GM12878 (cell line): Measurements from ENCODE around the gene WFS1.

ENCODE experiments used
- CEBPB ChIP-seq, 2 experiments: fragments of 150-350 bp in 1 of 2; IDR thresholded peaks; 2 replicates each; pipeline ENCODE4 v1.6.1; 2012 to 2014; ENCODE audit warnings: low read depth in 2 of 2, low read length in 2 of 2, borderline replicate concordance in 1 of 2, inconsistent platforms in 1 of 2
- CHD1 ChIP-seq: IDR thresholded peaks from 2 replicates; pipeline ENCODE4 v1.6.1; 2012; ENCODE audit warnings: low read depth, low read length, improper control_type of control experiment
- HCFC1 ChIP-seq: fragments of 150-350 bp; IDR thresholded peaks from 2 replicates; pipeline ENCODE4 v1.6.1; 2014; ENCODE audit warnings: low read length
- HDGF ChIP-seq: fragments of 450-650 bp; IDR thresholded peaks from 2 replicates; pipeline ENCODE4 v1.6.1; 2016; ENCODE audit warnings: antibody characterized with exemption
- JUNB ChIP-seq: IDR thresholded peaks from 2 replicates; pipeline ENCODE4 v1.6.1; 2016; ENCODE audit warnings: antibody characterized with exemption, mild to moderate bottlenecking
- RCOR1 ChIP-seq: conservative IDR thresholded peaks from 2 replicates; pipeline ENCODE4 v1.6.1; 2012; ENCODE audit warnings: low read depth, low read length, improper control_type of control experiment
- TF ChIP-seq, protein P1 (sequence below), 3 experiments: IDR thresholded peaks in 2 of 3; conservative IDR thresholded peaks in 1 of 3; 2 replicates each; pipeline ENCODE4 v1.5.1; 2011; ENCODE audit warnings: low read depth in 3 of 3, low read length in 3 of 3, mild to moderate bottlenecking in 3 of 3, control low read depth in 2 of 3, moderate library complexity in 2 of 3, inconsistent platforms in 1 of 3, mixed read lengths in 1 of 3; ENCODE audit not compliant: control insufficient read depth in 2 of 3, insufficient read depth in 1 of 3; ENCODE audit errors: extremely low read depth in 1 of 3

GRCh38 chr4:6320663-6321062, 51.0 kb downstream of the WFS1 start:
- TF ChIP-seq HCFC1: no peak
- no peak for TF ChIP-seq CHD1
- TF ChIP-seq, protein P1, sequence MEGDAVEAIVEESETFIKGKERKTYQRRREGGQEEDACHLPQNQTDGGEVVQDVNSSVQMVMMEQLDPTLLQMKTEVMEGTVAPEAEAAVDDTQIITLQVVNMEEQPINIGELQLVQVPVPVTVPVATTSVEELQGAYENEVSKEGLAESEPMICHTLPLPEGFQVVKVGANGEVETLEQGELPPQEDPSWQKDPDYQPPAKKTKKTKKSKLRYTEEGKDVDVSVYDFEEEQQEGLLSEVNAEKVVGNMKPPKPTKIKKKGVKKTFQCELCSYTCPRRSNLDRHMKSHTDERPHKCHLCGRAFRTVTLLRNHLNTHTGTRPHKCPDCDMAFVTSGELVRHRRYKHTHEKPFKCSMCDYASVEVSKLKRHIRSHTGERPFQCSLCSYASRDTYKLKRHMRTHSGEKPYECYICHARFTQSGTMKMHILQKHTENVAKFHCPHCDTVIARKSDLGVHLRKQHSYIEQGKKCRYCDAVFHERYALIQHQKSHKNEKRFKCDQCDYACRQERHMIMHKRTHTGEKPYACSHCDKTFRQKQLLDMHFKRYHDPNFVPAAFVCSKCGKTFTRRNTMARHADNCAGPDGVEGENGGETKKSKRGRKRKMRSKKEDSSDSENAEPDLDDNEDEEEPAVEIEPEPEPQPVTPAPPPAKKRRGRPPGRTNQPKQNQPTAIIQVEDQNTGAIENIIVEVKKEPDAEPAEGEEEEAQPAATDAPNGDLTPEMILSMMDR (IDR thresholded peaks at IDR 0.05 in 2 of 3, conservative IDR thresholded peaks at IDR 0.05 in 1 of 3; ENCODE audit: control insufficient read depth in 2 of 3, extremely low read depth in 1 of 3, insufficient read depth in 1 of 3, low read depth in 3 of 3, low read length in 3 of 3): no peak
- no peak for TF ChIP-seq JUNB
- no peak for TF ChIP-seq CEBPB (IDR thresholded peaks at IDR 0.05; ENCODE audit: borderline replicate concordance in 1 of 2, low read depth in 2 of 2, low read length in 2 of 2)
- no peak for TF ChIP-seq HDGF
- TF ChIP-seq RCOR1: no peak
